Osteocyte (in vitro differentiated cells): ENCODE measurements around the gene DHRS4. TPM values are rescaled to one million over a fixed set of nuclear protein-coding genes. Genes with fewer than 3 reads are reported as not detected.

Experiments
- DNase-seq: peaks from one replicate; pipeline ENCODE4 v3.0.0; 2021; ENCODE audit warnings: mixed read lengths; ENCODE audit not compliant: unreplicated experiment; ENCODE audit errors: extremely low spot score
- H3K27ac Mint-ChIP-seq: one replicate; pipeline ENCODE4 v1.8.0; 2021; ENCODE audit warnings: mild to moderate bottlenecking, mixed read lengths; ENCODE audit not compliant: unreplicated experiment
- H3K27me3 Mint-ChIP-seq: one replicate; pipeline ENCODE4 v1.8.0; 2021; ENCODE audit warnings: mixed read lengths; ENCODE audit not compliant: unreplicated experiment
- H3K36me3 Mint-ChIP-seq: one replicate; pipeline ENCODE4 v1.8.0; 2021; ENCODE audit warnings: mixed read lengths; ENCODE audit not compliant: unreplicated experiment
- H3K4me1 Mint-ChIP-seq: one replicate; pipeline ENCODE4 v1.8.0; 2021; ENCODE audit warnings: mixed read lengths; ENCODE audit not compliant: unreplicated experiment
- H3K4me3 Mint-ChIP-seq: one replicate; pipeline ENCODE4 v1.8.0; 2021; ENCODE audit warnings: mild to moderate bottlenecking, moderate library complexity, mixed read lengths; ENCODE audit not compliant: unreplicated experiment
- H3K9me3 Mint-ChIP-seq: one replicate; pipeline ENCODE4 v1.8.0; 2021; ENCODE audit warnings: mixed read lengths; ENCODE audit not compliant: unreplicated experiment
- total RNA-seq: library from RNA; stranded (reverse); gene quantifications from 2 replicates; pipeline ENCODE4 v1.2.1, GENCODE V29; 2021
- TF ChIP-seq, protein P1 (sequence below): fragments of 200-600 bp; sonication (generic); IDR thresholded peaks from 2 replicates; pipeline ENCODE4 v1.5.0; 2021; ENCODE audit warnings: antibody characterized with exemption, mild to moderate bottlenecking, moderate library complexity

The DHRS4 gene
- total RNA-seq, 1 donor from 2014 or later = 19.6 TPM

DNA sequence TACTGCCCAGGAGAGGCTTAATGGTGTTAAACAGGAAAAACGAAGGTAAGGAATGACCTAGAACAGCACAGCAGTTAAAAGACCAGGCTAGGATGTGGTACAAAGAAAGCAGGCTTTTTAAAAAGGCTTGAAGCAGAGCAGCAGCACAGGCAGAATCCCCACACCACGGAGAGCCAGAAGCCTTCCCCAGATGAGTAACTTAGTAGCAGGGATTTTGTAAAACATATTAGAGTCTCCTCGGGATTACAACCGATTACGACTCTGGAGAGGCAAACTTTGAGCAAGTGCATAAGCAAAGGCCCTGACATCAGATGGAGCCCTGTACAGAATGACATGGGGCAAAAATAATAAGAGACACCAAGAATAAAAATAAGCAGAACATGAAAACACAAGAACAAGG lies 37.1 kb upstream of the DHRS4 start:
- no peak for DNase-seq
- no peak overlapping the region for H3K27ac Mint-ChIP-seq
- H3K9me3 Mint-ChIP-seq = no peaks in the 10 kb centered on the region
- peaks cover 24% of the 10 kb centered on the region for H3K27me3 Mint-ChIP-seq
- no peaks in the 10 kb centered on the region for H3K4me1 Mint-ChIP-seq
- no peaks in the 10 kb centered on the region for H3K36me3 Mint-ChIP-seq
- TF ChIP-seq, protein P1, sequence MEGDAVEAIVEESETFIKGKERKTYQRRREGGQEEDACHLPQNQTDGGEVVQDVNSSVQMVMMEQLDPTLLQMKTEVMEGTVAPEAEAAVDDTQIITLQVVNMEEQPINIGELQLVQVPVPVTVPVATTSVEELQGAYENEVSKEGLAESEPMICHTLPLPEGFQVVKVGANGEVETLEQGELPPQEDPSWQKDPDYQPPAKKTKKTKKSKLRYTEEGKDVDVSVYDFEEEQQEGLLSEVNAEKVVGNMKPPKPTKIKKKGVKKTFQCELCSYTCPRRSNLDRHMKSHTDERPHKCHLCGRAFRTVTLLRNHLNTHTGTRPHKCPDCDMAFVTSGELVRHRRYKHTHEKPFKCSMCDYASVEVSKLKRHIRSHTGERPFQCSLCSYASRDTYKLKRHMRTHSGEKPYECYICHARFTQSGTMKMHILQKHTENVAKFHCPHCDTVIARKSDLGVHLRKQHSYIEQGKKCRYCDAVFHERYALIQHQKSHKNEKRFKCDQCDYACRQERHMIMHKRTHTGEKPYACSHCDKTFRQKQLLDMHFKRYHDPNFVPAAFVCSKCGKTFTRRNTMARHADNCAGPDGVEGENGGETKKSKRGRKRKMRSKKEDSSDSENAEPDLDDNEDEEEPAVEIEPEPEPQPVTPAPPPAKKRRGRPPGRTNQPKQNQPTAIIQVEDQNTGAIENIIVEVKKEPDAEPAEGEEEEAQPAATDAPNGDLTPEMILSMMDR = no peak
- H3K4me3 Mint-ChIP-seq = no peak overlapping the region

DNA sequence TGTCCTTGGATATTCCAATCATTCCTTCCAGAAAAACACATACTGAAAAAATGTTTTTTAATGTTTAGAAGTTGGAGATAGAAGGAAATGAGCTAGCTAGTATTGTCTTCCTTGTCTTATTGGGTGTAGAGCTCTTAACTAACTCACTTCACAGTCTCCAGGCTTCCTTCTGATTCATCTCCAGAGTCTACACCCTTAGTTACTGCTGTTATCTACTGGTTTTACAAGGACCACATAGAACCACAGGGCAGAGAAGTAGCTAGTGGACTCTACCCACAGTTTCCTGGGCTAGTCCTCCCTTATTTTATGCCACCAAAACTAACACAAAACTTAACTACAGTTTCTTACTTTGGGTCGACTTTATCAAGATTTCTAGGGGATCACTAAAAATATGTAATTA lies 31.0 kb upstream of the DHRS4 start:
- DNase-seq = no peak
- no peak overlapping the region for H3K27ac Mint-ChIP-seq
- no peaks in the 10 kb centered on the region for H3K9me3 Mint-ChIP-seq
- H3K4me1 Mint-ChIP-seq = no peaks in the 10 kb centered on the region
- TF ChIP-seq, protein P1 = no peak
- no peaks in the 10 kb centered on the region for H3K36me3 Mint-ChIP-seq
- no peak overlapping the region for H3K4me3 Mint-ChIP-seq
- H3K27me3 Mint-ChIP-seq = peaks cover 26% of the 10 kb centered on the region

DNA sequence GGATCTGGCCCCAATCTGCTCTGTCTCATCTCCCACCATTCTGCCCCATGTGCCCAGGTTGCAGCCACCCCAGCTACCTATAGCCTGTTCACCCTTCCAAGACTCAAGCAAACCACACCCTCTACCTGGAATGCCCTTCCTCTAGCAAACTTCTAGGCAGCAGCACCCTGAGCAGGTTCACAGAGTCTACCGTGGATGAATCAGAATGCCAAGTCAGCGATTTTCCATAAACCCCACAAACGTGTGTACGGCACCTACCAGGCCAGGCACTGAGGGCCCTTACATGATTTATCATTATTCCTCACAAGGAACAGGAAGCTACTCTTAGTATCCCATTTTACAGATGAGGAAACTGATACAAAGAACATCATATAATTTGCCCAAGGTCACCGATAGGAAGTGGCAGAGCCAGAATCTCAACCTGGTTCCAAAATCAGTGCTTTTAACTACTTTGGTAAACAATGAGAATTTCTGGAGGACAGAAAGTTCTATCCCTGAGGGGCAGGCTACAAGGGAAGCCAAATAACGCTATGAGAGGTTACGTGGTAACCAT lies 28.0 kb upstream of the DHRS4 start:
- Mint-ChIP-seq H3K27ac (no peak overlapping the region), H3K36me3 (no peaks in the 10 kb centered on the region), H3K4me1 (no peaks in the 10 kb centered on the region), H3K9me3 (no peaks in the 10 kb centered on the region), H3K27me3 (peaks cover 41% of the 10 kb centered on the region), H3K4me3 (no peak overlapping the region)
- TF ChIP-seq, protein P1 = no peak
- no peak for DNase-seq

DNA sequence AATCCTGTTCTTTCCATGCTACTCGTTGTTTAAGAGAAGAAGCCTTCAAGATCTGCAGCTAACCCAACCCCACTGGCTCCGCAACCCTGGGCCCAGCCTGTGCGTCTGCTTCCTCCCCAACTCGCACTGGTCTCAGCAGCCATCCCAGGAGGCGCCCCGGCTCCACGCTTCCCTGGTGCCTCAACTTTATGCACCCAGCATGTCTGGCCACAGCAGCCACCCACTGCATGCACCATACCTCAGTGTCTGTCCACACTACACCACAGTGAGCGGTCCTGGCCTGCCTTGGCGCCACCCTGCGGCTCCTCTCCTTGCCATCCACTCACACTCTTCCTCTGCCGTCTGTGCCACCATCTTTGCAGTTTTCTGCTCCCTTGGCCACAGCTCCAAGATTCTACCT lies 27.0 kb upstream of the DHRS4 start:
- Mint-ChIP-seq H3K36me3 (no peaks in the 10 kb centered on the region), H3K27me3 (peaks cover 41% of the 10 kb centered on the region), H3K27ac (no peak overlapping the region), H3K4me3 (no peak overlapping the region), H3K4me1 (no peaks in the 10 kb centered on the region), H3K9me3 (no peaks in the 10 kb centered on the region)
- DNase-seq = no peak
- TF ChIP-seq, protein P1 = no peak

DNA sequence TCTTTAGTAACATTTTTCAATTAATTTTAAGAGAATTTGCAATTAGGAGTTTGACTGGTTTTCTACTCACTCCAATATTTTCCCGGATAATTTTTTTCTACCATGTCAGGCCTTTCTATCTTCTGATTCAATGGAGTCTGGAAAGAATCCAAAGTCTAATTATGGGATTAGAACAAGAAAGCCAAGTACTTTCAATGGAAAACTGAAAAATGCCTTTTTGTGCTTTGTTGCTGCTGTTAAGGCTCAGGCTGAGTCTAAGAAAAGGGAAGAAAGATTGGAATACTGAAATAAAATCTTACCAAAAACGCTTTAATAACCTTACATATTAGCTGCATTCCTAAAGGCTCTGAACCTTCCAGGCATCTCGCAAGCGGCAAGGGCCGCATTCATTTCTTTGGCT lies 24.4 kb upstream of the DHRS4 start:
- TF ChIP-seq, protein P1 = no peak
- DNase-seq = no peak
- Mint-ChIP-seq H3K27ac (no peak overlapping the region), H3K27me3 (peaks cover 28% of the 10 kb centered on the region), H3K4me3 (no peak overlapping the region), H3K36me3 (no peaks in the 10 kb centered on the region), H3K4me1 (no peaks in the 10 kb centered on the region), H3K9me3 (no peaks in the 10 kb centered on the region)
